CD4-positive, alpha-beta T cell treated with Interleukin-4 for 1 hour (primary cell): ENCODE data around the gene LDLRAD4.
A peak's percentile ranks its signal among the peaks of the same experiment; 100 is the strongest.

Source experiments
- DNase-seq, 2 donors: peaks; one replicate each; pipeline ENCODE4 v3.0.0-alpha.2; 2020 to 2022

The LDLRAD4 gene

DNA sequence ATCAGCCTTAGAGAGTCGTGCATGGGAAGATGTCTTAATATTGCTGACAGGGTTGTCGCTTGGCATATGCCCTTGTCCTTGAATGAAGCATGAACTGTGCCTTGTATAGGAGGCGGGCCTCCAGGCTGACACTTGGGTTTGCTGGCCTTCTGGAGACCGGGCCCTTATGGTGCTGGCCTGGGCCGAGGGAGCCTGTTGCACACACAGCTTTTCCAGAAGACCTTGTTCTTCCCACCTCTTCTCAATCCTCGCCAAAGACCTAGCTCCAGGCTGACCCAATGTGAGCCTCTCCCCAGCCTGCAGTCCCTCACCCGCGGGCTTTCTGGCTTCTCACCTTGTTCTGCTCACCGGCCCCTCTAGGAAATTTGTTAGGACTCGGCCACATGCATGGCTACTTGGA lies 308.7 kb downstream of the LDLRAD4 start:
- DNase-seq: no peak

- no peak for DNase-seq
Measured at GRCh38 chr18:13527730-13528129, 309.2 kb downstream of the LDLRAD4 start.

DNA sequence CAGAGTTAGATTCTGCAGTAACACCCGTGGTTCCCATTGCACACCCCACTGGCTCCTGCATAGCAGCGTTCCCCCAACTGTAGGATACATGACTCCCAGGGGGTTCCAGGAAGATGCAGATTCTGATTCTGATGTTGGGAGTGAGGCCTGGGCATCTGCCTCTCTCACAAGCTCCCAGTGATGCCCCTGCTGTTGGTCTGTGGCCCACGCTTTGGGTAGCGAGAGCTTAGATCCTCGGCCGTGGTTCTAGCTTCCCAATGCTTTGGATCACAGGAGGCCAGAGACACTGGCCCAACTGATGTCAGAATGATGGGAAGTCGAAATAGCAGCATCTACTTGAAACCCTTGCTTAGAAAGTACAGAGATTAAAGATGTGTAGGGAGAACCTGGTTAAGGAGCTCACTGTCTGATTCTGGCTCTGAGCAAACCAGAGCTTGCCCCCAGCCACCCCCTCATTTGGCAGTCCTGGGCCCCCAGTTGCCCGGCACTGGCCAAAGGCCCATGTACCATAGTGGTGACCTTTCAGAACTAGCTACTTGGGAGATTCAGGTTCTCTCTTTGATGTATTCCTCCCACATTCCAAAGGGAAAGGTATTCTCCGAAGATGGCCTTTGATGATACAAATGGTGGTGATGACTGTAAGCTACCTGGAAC lies 310.3 kb downstream of the LDLRAD4 start:
- no peak for DNase-seq

GRCh38 chr18:13530033-13530878 lies 311.7 kb downstream of the LDLRAD4 start:
- DNase-seq: no peak

DNA sequence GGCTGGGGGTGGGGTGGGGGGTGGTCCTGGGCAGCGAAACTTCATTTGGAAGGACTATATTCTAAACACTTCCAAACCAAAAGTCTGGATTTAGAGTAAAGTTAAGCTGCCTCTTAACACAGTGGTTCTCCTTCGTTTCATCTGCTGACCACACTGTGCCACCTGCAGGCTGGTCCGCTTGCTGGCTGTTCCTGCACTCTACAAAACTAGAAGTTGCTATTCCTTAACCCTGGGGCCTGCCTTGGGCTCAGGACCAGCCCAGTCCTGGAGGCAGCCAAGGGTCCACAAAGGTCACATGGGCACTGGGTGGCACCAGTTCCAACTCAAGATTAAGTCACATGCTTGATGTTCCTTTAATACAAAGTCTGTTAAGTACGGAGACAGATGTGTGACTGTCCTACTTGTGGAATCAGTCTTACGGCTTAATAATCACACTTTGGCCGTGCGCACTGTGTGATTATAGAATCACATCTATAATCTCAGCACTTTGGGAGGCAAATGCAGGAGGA lies 312.4 kb downstream of the LDLRAD4 start:
- peak; percentile 20 to 27 for DNase-seq

DNA sequence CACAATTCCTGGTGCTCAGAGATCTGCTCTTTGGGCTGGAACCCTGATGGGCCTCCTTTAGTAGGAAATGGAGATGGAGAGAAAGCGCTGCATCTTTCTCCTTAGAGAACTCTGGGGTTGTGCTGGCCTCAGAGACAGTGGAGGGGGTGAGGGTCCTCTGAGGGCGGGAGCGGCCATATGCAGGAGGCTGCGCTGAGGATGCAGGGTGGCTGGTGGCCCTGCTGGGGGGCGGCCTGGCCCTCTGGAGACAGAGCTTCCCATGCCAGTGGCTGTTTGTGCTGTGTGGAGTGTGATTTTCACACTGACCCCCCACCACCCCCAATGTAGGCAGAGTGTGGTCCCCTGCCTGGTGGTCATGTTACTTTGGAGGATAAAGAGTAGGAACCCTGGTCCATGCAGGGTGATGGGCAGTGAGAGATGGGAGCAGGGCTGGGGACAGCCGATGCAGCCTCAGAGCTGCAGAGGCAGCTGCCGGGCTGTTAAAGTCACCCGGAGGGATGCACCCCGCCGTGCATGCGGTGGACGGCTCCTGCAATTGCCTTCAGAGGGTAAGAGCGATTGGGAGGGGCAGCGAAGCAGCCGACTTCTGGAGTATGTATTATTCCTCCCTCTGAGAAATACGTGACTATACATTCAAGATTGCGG lies 313.2 kb downstream of the LDLRAD4 start:
- no peak for DNase-seq

GRCh38 chr18:13532406-13533075 lies 314.0 kb downstream of the LDLRAD4 start:
- no peak for DNase-seq

DNA sequence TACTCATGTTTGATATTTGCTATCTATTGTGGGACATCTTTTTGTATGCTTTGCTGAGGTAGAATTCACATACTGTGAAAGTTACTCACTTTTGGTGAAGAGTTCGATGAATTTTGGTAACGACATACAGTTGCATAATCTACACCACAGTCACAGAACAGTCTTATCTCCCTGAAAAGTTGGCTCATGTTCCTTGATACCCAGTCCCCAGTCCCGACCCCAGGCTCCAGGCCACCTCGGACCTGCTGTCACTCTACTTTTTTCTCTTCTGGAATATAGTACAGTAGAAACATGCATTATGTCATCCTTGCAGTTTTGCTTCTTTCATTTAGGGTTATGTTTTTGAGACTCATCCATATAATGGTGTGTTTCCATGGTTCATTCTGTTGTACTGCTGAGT lies 316.1 kb downstream of the LDLRAD4 start:
- DNase-seq: no peak

DNA sequence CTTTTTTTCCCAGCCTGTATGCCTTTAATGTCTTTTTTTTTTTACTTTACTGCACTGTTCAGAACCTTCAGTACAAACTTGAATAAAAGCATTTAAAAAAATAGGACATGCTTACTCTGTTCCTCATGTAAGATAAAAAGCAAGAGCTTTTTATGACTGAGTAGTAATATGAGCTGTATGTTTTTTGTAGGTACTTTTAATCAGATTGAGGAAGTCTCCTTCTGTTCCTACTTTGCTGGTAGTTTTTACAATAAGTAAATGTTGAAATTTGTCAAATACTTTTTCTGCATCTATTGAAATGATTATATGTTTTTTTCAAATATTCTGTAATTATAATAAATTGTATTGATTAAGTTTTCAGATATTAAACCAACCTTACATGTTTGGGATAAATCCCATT lies 318.0 kb downstream of the LDLRAD4 start:
- no peak for DNase-seq

- DNase-seq: no peak
Measured at GRCh38 chr18:13537022-13537780, 318.6 kb downstream of the LDLRAD4 start.

DNA sequence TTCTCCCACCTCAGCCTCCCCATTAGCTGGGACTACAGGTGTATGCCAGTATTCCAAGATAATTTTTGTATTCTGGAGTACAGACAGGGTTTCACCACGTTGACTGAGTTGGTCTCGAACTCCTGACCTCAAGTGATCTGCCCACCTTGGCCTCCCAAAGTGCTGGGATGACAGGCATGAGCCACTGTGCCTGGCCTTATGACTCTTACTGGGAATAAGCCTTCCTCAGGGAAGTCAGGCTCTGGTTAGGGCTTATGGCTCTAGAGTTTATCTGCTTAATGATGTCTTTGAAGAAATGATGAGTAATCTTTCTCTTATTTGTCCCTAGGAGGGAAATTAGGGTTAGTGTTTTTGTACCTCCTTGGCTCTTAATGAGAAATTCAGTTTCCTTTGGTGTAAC lies 320.1 kb downstream of the LDLRAD4 start:
- DNase-seq: no peak

- DNase-seq: peak; percentile 31 to 76
Measured at GRCh38 chr18:13539050-13539449, 320.5 kb downstream of the LDLRAD4 start.

DNA sequence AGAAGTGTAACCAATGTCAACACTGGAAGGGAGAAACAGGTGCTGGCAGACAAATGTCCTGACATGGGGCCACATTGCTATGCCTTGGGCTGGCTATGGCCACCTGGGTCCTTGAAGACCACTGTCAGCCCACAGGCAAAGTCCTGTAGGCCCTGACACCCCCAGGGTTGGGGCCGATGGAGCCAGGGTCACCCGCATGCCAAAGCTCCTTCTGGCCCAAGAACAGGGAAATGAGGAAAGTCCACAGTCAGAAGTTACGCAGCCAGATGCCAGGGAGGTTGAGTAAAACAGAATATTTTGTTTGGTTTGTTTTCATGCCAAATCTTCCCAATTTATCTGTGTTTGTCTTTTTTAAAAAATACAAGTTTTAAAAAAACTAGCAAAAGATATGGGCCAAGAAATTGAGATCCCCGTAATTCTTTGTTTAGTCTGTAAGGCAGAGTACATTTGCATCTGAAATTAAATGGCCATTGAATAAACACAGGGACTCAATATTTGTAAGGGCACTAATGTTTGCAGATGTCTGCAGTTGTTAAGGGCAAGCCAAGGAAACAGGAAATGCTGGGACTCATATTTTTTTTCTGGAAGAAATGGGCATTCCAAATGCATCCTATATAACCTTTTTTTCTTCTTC lies 321.4 kb downstream of the LDLRAD4 start:
- no peak for DNase-seq

DNA sequence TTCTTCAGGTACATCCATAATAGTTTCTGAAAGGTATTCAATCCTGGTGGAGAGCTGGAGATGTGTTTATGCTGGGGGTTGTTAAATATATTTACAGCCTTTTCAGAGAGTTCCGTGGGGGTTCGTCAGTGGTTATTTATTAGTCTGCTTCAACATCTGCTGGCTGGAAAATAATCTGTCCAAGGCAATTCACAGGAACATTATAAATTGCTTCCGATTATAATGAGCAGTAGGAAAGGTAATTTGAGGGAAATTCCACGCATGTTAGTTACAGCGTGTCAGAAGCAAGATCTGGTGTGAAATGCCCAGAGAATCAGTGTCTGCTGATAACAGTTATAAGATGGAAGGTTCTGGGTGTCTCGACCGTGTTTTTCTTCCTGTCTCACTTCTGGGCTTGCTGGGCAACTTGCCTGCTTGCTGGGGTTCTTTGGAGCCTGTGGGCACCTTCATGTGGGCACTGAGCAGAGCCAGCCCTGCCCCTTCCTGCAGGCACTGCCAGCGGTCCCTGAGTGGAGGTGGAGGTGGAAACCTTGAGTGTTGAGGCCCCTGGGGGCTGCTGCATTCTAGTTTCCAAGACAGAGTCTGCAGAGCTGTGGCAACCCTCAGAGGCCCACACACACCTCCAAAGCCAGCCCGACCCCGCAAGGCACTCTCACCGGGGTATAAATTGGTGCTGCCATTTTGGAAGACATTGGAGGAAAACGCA lies 322.1 kb downstream of the LDLRAD4 start:
- DNase-seq: peak; percentile 9 to 51

GRCh38 chr18:13541621-13542519 lies 323.3 kb downstream of the LDLRAD4 start:
- no peak for DNase-seq

DNA sequence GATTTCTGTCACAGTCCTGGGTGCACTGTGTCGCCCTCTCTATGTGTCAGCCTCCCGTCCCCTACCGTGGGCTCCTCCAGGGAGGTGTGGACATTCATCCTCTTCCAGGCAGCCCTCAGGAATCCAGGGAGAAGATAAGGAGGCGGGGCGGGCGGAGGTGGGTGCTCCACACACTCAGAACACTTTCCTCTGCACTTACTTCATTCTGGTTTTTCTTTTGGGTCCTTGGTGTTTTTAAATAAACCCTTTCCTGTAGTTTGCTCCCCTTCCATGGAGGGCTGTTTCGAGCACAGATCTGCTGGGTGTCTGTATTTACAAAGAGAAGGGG lies 323.9 kb downstream of the LDLRAD4 start:
- no peak for DNase-seq

DNA sequence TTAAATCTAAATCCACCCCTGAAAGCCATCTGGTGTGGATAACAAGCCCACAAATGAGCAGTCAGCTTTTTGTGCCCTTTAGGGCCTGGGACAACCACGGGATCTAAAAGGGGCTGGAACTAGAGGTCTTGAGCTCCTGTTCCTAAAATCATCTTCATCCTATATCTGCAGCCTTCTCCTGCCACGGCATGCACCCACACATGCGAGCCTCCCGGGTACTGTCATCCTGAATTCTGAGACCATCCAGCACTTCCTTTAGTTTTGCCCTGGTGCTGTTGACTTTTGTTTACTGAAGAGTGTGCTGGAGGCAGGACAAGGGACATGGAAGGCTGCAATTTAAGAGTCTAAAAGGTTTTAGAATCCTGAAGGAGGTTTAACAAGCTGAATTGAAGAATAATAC lies 324.6 kb downstream of the LDLRAD4 start:
- DNase-seq: no peak

GRCh38 chr18:13543811-13544732 lies 325.5 kb downstream of the LDLRAD4 start:
- DNase-seq: no peak

DNA sequence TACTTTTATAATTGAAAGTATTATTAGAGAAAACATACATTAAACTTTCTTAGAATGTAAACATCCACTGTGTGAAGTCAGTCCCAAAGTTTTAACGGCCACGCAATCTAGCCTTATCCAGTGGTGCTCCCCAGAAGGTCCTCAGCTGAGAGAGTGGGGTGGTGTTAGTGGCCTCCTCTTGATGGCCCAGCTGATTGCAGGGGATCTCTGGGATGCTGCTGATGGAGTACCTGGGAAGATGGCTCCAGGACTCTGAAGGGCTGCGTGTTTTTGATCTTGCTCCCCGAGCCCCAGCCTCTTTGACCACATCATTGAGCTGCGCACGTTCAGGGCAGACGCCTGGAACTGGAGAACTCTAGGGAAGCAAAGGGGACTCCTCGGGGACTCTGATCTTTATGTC lies 326.4 kb downstream of the LDLRAD4 start:
- no peak for DNase-seq
